Midbrain (tissue), 1 donor: ENCODE results near the gene SNAI1.
A peak's percentile ranks its signal among the peaks of the same experiment; 100 is the strongest.
"Not testable (repeated sequence)": the region's sequence is repeated elsewhere in the genome, so short reads cannot be mapped to it uniquely, and the experiment has no call there.

ENCODE experiments used
- DNase-seq: peaks from one replicate; lab custom pipeline; 2025; lab: John Stamatoyannopoulos, UW

The SNAI1 gene

GRCh38 chr20:49964964-49965780 lies 17.6 kb upstream of the SNAI1 start:
- DNase-seq: no peak

DNA sequence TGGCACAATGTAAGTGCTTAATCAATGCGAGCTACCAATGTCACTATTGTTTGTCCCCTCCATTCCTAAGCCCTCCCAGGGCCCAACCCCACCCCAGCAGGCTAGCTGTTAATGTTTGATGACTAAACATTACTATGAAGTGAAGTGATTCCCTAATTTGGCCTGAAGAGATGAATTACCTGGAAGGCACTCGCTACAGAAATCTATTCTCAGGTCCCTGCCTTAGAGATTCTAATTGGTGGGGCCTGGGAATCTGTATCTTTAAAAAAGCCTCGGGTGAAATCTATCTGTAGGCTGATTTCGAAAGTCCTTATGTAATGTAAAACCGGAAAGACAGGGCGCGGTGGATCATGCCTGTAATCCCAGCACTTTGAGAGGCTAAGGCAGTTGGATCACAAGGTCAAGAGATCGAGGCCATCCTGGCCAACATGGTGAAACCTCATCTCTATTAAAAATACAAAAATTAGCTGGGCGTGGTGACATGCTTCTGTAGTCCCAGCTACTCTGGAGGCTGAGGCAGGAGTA lies 16.9 kb upstream of the SNAI1 start:
- no peak for DNase-seq

GRCh38 chr20:49966861-49967260 lies 15.9 kb upstream of the SNAI1 start:
- DNase-seq: no peak

DNA sequence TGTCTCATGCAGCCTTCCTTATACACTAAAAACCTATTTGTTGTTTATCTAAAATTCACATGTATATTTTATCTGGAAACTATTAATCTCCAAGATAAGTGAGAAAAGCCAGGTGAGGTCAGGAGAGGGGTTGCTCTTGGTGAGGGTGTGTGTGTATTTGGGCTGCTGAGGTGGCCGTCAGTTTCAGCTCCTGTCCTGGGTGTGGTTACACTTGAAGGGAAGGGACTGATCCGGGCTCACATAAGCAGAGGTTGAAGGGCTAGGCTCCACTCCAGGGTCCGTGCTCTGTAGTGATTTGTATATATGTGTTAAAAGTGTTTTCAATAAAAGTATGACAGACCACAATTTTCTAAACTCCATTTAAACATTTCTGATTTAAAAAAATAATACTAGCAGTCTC lies 13.5 kb upstream of the SNAI1 start:
- no peak for DNase-seq

GRCh38 chr20:49969946-49970345 lies 12.8 kb upstream of the SNAI1 start:
- DNase-seq: no peak

GRCh38 chr20:49970498-49970897 lies 12.3 kb upstream of the SNAI1 start:
- no peak for DNase-seq

- DNase-seq: no peak
These were observed 8.8 kb upstream of the SNAI1 start for GRCh38 chr20:49973981-49974380.

DNA sequence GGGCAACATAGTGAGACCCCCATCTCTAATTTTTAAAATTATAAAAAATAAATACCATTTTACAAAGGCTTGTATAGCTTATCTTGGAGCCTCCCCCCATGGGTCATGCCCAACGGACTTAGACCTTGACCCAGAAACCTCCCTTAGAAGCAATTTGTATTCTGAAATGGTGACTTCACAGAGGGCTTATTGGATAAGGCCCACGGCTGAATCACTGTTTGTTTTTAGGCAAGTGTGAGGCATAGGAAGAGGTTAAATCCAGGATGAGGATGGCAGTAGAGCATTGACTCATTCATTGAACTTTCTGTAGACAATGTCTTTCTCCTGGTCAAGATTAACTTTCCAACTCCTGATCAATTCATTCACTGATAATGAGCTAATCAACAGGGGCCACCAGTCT lies 6.2 kb upstream of the SNAI1 start:
- DNase-seq: no peak

DNA sequence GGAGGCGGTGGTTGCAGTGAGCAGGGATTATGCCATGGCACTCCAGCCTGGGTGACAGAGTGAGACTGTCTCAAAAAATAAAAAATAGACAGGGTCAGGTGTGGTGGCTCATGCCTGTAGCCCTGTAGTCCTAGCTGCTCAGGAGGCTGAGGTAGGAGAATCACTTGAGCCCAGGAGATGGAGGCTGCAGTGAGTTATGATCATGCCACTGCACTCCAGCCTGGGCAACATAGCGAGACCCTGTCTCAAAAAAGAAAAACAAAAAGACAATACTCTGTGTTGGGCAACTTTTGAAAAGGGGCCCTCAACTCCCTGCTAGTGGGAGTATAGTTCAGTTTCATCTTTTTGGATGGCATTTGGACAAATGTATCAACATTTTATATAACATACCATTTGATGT lies 5.0 kb upstream of the SNAI1 start:
- DNase-seq: not testable (repeated sequence)

- DNase-seq: no peak
These were observed 4.1 kb upstream of the SNAI1 start for GRCh38 chr20:49978685-49979029.

DNA sequence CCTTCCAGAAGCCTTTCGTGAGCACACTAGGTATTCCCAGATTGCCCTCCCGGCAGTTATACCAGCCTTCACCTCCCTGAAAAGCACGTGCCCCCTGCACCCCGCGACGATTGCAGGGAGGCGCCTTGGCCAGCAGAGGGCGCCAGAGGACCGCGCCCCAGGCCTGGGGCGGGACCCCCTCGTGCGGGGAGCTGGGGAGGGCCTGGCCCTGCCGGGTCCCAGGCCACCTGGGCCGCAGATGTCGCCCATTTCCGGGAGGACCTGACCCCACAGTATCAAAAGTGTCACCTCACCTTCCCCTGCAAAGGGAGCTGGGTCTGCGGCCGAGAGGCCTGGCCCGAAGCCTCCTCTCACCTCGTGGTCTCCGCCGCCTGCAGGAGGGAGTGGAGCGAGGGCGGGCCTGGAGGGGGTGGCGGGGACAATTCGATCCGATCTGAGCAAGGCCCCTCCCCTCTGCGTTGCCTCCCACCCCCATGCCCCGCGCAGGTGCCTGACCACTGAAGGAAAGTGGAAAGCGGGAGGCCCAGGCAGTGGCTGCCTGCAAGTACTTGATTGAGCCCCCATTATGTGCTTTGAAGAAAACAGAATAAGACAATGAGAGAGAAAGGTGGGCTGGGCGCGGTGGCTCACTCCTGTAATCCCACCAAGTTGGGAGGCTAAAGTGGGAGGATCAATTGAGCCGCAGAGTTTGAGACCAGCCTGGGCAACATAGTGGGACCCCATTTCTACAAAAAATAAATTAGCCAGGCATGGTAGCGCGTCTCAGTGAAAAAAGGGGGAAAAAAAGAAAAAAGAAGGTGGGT lies 3.5 kb upstream of the SNAI1 start:
- DNase-seq: peak; percentile 61

DNA sequence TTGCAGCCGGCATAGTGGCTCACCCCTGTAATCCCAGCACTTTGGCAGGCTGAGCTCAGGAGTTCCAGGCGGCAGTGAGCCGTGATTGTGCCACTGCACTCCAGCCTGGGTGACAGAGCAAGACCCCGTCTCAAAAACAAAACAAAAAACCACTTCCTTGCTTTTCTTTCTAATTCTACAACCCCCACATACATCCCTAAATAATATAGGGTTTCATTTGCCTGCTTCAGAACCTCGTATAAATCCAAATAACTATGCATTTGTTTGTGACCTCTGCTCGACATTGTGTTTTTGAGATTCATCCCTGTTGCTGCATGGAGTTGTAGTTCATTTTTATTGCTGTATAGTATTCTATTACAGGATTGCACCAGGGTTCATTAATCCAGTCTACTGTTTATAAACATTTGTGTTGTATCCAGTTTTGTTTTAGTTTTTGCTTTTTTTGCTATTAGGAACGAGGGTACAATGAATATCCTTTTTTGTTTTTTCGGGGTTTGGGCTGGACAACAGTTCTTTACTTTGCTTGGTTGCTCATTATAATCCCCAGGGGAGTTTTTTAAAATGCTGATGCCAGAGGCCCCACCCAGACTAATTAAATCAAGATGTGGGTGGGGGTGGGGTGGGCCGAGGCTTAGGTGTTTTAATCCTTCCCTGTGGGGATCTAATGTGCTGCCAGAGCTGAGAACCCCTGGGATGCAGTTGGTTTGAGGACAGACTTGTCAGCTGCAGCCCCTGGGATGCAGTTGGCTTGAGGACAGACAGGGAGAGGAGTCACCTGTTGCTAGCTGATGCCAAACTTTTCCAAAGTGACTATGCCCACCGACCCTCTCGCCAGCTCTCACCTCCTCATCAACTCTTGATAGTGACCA lies 2.4 kb upstream of the SNAI1 start:
- DNase-seq: no peak

DNA sequence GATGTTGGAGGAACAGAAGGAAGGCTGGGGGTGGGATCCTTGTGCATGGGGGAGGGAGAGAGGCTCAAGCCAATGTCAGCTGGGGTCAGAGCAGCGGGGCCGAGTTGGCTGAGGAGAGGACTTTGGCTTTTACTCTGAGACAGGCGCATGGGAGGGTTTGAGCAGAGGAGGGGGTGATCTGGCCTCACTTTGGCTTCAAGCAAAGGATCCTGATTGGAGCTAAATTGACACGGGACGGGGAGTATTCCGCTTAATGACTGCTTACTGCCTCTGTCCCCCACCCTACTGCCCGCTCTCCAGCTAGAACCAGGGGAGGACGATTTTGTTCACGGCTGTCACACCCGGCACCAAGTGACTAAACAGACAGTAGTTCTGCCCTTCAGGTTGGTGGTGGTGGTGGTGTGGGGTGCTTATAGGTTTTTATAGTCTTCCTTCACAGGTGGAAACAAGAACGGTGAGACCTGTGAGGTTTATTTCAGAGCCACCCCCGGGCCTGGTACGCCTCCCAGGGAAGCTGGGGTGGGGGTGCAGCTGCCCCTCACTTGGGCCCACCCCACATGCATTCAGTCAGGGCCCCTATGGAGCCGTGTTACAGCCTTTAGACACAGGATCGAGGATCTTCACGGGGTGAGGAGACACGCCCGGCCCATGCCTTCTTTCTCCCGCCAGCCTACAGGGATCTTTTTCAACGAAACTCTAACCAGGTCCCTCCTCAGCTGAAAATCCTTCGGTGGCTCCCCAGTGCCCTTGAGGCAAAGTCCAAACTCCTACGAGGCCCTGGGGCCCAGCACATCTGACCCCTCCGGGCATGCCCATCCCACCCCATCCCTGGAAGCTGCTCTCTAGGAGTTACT lies 1.3 kb upstream of the SNAI1 start:
- no peak for DNase-seq

- DNase-seq: no peak
These were observed 771 bp upstream of the SNAI1 start for GRCh38 chr20:49982072-49982345.

GRCh38 chr20:49983123-49983847 lies 505 bp downstream of the SNAI1 start:
- no peak for DNase-seq

GRCh38 chr20:49983848-49984408 lies 1.1 kb downstream of the SNAI1 start:
- DNase-seq: no peak

DNA sequence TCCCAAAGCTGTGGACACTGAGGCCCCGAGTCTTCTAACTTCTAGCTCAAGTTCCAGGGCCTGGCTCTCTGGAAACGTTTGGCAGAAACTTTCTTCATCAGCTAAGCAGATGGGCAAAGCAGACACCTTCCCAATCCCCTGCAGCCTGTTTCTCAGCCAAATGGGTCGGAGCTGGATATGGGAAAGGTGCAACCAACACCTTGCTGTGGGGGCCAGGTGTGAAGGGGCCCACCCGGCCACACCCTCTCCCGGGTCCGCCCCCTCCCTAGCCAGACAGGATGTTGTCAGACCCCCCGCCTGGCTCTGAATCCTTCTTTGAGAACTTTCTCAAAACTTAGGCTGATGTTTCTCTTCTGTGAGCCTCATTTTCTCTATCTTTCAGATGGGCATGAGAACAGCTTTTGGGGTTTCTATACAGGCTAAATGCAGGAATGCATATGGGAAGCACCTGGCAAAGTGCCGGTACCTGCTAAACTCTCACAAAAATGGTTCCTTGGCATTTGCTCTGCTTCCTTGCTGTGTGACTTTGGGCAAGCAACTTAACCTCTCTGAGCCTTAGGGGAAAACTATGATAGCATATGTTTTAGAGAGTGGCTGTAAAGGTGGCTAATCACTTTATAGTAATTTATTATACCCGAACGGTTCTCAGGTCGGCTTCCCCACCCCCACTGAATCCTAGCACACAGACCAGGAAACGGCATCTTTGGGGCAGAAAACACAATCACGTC lies 1.8 kb downstream of the SNAI1 start:
- no peak for DNase-seq

DNA sequence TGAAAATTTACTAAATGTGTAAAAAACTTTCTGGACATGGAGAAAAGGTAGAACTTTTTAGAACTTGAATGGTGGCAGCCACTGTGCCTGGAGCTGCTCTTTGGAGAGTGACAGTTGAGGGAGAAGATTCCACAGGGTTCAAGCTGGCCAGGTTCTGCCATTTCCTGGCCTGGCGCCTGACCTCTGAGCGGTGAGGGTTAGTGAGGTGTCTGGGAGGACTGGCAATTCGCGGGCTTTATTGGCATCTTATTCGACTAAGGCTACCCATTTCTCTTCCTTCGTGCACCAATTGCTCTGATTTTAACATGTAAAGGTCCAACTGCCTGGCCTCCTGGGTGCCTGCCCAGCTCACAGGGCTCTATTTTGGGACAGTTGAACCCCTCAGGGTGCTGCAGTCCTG lies 2.4 kb downstream of the SNAI1 start:
- DNase-seq: no peak

DNA sequence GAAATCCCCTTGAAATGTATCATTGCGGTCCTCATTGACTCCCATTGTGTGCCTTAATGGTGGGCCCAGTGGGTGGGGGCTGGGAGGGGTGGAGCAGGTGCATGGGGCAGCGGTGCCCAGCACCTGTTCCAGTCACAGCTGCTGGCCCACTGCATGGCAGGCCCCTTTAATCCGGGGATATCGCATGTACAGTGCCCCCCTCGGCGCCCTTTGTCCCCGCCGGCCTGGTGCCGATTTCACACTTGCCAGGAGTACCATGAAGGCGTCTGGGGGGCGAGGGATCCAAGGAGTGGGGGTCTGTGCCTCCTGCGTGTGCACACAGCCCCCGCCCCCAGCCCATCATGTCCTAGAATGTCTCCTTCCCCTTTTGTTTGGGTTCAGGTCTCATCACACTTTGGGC lies 2.8 kb downstream of the SNAI1 start:
- DNase-seq: no peak

GRCh38 chr20:49986049-49986448 lies 3.3 kb downstream of the SNAI1 start:
- DNase-seq: no peak
